Kidney epithelial cell (primary cell): ENCODE results near the gene SPTBN2. TPM values are rescaled to one million over a fixed set of nuclear protein-coding genes. Genes with fewer than 3 reads are reported as not detected.

Source experiments
- DNase-seq: peaks from one replicate; pipeline ENCODE4 v3.0.0-alpha.2; 2010; ENCODE audit warnings: low read depth
- H3K27me3 ChIP-seq: 2 replicates; pipeline ENCODE4 v1.6.0; 2011; ENCODE audit warnings: low read length; ENCODE audit not compliant: control insufficient read depth, insufficient read depth
- H3K36me3 ChIP-seq: 2 replicates; pipeline ENCODE4 v1.5.1; 2011; ENCODE audit warnings: low read length; ENCODE audit not compliant: control insufficient read depth, insufficient read depth
- H3K4me3 ChIP-seq: 2 replicates; pipeline ENCODE4 v1.5.1; 2011; ENCODE audit warnings: low read depth, mild to moderate bottlenecking, control low read depth, low read length
- total RNA-seq: library from RNA; depleted of rRNA; stranded (reverse); fragments of >200 nt; gene quantifications from 2 replicates; pipeline ENCODE4 v1.2.3, GENCODE V29; 2015
- TF ChIP-seq, protein P1 (sequence below): IDR thresholded peaks from 2 replicates; pipeline ENCODE4 v1.5.1; 2011; ENCODE audit warnings: mild to moderate bottlenecking, moderate library complexity, low read length, control low read depth, inconsistent platforms; ENCODE audit not compliant: insufficient read depth, poor library complexity, severe bottlenecking

Gene SPTBN2
- total RNA-seq, 1 donor from 2014 or later = 79.4 TPM

DNA sequence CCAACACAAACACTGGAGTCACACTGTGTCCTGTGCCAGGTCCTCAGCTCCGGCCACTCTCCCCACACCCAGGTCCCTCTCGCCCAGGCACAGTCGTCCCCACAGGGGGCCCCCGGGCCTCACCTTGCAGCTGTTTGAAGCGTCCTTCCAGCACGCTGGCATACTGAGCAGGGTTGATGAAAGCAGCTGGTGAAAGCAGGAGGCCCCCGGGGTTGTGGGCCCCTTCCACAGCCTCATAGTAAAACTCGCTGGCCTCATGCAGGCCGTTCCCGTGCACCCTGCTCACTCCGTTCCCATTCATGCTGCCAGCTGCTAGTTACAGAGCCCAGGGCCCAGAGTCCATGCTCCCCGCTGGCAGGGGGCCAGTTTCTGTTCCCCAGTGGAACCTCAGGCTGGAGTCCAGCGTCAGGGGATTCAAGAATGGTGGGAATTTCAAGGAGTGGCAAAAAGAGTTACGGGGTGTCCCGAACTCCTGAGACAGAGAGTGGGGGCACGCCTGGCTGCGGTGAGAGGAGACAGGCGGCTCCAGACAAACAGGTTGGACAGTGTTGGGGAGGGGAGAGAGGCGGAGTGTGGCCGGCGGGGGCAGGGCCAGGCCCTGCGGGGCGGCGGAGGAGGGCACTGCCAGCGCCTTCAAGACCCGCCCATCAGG lies 10.6 kb downstream of the SPTBN2 start:
- H3K4me3 ChIP-seq = no peak overlapping the region

DNA sequence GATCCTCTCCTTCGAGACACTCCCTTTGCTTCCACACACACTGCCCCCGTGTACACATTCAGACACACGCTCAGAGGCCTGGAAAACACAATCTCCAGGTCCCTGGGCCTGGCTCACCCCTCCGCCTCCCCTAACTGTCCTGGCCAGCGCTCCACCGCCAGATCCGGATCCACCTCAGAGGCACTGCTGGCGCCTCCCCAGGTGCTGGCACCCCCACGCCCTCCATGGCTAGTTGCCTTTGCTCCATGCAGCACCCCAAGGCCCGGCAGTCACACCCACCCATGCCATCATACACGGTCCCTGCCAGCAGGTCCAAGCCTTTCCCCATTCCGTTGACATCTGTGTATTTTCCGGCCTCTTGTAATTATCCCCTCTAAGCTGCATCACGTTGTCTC lies 11.1 kb downstream of the SPTBN2 start:
- no peak overlapping the region for H3K4me3 ChIP-seq
- no peak for DNase-seq
- TF ChIP-seq, protein P1, sequence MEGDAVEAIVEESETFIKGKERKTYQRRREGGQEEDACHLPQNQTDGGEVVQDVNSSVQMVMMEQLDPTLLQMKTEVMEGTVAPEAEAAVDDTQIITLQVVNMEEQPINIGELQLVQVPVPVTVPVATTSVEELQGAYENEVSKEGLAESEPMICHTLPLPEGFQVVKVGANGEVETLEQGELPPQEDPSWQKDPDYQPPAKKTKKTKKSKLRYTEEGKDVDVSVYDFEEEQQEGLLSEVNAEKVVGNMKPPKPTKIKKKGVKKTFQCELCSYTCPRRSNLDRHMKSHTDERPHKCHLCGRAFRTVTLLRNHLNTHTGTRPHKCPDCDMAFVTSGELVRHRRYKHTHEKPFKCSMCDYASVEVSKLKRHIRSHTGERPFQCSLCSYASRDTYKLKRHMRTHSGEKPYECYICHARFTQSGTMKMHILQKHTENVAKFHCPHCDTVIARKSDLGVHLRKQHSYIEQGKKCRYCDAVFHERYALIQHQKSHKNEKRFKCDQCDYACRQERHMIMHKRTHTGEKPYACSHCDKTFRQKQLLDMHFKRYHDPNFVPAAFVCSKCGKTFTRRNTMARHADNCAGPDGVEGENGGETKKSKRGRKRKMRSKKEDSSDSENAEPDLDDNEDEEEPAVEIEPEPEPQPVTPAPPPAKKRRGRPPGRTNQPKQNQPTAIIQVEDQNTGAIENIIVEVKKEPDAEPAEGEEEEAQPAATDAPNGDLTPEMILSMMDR = no peak
- peaks cover 1% of the 10 kb centered on the region for H3K36me3 ChIP-seq
- no peaks in the 10 kb centered on the region for H3K27me3 ChIP-seq

More for the DNA sequence above, 10.6 kb downstream of the SPTBN2 start:
- TF ChIP-seq, protein P1 = no peak
- H3K36me3 ChIP-seq = peaks cover 1% of the 10 kb centered on the region
- no peaks in the 10 kb centered on the region for H3K27me3 ChIP-seq
- no peak for DNase-seq

DNA sequence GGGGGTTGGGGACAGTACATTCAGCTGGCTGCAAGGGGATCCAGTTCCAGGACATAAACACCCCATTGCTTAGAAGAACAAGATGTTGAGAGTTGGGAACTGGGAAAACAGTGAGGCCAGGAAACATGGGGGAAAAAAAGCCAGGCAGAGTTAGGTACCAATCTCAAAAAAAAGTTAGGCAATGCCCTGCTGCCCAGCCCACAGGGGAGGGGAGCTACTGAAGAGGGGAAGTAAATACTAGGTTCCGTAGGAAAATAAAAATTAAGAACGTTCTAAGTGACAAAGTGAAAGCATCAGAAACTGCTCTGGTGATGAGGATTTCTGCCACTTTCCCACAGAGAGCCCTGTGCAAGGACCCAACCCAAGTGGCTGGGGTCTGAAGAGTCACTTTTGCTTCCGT lies 12.0 kb downstream of the SPTBN2 start:
- peaks cover 1% of the 10 kb centered on the region for H3K36me3 ChIP-seq
- no peaks in the 10 kb centered on the region for H3K27me3 ChIP-seq
- TF ChIP-seq, protein P1 = no peak
- DNase-seq = no peak
- no peak overlapping the region for H3K4me3 ChIP-seq

DNA sequence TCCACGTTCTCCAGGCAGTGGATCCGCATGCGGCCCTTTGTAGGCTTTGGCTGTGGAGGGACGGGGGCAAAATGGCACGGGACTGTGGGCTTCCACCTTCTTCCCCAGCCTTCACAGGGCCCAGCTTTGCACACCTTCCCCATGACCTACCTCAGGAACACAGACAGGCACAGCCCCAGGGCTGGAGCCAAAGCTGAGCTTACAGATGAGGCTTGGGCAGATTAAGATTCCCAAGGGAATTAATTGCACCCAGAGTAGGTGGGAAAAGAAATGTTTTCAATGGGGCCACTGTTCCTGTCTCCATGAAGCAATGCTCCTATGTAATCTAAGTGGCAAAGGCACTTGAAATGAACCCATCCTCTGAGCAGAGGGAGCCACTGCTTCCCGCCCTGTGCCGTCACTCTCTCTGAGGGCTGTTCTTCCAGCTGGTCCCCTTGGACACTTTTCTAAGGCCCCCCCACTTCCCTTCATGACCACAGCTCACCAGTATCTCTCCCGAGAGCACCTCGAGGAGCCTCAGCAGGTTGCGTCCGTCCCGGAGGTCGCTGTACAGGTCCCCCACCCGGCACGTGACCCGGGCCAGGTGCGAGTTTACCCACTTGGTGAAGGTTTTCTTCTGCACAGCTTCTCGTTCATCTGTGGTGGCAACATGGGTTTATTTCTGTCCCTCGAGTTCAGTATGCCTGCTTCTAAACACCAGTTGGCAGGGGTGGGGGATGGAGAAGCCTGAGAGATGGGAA lies 13.5 kb downstream of the SPTBN2 start:
- no peak overlapping the region for H3K4me3 ChIP-seq
- TF ChIP-seq, protein P1 = no peak
- no peak for DNase-seq
- H3K36me3 ChIP-seq = peaks cover 1% of the 10 kb centered on the region
- no peaks in the 10 kb centered on the region for H3K27me3 ChIP-seq

DNA sequence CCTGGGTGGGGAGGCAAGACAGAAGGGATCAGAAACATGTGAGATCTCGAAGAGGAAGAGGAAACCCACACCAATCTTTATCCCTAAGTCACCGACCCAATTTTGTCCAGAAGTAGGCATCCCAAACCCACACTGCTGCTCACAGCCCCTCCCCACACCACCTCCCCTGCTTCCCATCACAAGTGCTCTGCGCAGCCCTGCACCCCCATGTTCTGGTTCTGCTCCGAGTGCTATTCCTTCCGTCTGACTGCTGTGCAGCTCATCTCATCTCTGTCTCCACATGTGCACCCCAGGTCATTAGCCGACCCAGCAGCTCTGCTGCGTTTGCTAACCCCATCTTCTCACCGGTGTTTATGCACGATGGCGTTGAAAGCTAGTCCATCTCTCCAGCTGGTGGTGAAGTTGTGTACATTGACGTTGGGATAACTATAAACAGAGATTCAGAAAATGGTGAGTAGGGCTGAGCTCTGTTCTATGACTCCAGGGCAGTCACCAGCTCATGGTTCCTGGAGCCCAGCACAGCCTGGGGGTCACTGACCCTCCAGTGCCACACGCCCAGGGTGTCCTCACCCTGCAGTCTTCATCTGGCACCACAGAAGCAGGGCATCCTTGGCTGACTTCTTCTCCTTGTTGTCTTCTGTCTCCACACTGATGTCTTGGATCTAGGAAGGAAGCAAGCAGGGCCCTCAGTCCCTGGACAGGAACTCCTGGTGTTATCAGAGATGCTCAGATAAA lies 15.1 kb downstream of the SPTBN2 start:
- TF ChIP-seq, protein P1 = no peak
- no peaks in the 10 kb centered on the region for H3K27me3 ChIP-seq
- no peak for DNase-seq
- peaks cover 1% of the 10 kb centered on the region for H3K36me3 ChIP-seq
- no peak overlapping the region for H3K4me3 ChIP-seq
